Measurements from ENCODE around the gene RASD1.

DNA sequence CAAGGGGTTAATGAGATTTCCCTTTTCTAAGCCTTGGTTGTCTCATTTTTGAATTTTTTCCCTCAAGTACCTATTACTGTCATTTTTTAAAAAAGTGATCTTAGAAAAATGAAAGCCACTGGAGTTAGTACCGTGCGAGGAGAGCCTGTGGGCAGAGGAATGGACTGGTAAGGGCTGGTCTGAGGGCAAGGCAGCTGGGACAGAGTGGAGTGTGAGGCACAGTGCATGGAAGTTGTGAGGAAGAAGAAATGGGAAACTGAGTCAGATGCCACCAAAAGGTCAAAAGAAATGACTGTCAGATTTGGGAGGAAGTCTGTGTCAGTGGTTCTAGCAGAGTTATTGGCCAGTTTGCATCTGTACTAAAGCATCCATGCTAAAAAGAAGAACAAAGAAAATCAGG, 8.2 kb downstream of the RASD1 start:
- TF ChIP-seq, protein P1, sequence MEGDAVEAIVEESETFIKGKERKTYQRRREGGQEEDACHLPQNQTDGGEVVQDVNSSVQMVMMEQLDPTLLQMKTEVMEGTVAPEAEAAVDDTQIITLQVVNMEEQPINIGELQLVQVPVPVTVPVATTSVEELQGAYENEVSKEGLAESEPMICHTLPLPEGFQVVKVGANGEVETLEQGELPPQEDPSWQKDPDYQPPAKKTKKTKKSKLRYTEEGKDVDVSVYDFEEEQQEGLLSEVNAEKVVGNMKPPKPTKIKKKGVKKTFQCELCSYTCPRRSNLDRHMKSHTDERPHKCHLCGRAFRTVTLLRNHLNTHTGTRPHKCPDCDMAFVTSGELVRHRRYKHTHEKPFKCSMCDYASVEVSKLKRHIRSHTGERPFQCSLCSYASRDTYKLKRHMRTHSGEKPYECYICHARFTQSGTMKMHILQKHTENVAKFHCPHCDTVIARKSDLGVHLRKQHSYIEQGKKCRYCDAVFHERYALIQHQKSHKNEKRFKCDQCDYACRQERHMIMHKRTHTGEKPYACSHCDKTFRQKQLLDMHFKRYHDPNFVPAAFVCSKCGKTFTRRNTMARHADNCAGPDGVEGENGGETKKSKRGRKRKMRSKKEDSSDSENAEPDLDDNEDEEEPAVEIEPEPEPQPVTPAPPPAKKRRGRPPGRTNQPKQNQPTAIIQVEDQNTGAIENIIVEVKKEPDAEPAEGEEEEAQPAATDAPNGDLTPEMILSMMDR (IDR thresholded peaks at IDR 0.05; ENCODE audit: insufficient read depth, low read length) = no peak
- no peak for TF ChIP-seq POLR2AphosphoS5 (IDR thresholded peaks at IDR 0.05; ENCODE audit: low read depth)

All from HL-60 (cell line).